ENCODE results near the gene DNAJB14. TPM values are rescaled to one million over a fixed set of nuclear protein-coding genes. Genes with fewer than 3 reads are reported as not detected.

DNAJB14 gene
- total and polyA plus RNA-seq, 2 donors (not counting 3 experiments of a cell fraction or from before 2014, with no cell fraction given) = 9.2 to 56.7 TPM

DNA sequence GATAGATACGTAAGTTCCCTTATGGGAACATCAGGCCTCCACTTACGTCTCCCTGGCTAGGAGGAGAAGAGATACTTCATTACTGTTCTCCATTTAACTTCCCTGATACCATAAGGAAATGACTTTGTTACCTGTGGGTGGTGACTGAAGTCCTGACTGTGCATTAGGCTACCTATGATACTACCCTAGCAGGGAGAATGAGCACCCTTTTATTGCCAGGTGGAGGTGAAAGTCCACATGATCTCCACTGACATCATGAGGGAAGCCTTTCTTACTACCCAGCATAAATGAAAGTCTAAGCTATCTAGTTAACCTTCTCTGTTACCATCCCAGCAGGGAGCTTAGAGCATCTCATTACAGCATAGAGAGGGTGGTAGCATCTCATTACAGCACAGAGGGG lies 27.8 kb downstream of the DNAJB14 start:
- H3K9me3 ChIP-seq (replicated peaks; ENCODE audit: control insufficient read depth, insufficient read depth, low read length) = no peaks in the 10 kb centered on the region
- ChIA-PET CTCF (interaction anchor here (0.8 kb wide), 1 partner anchor 21 kb away, joined by 3 read pairs; no protein-coding TSS in a partner anchor), POLR2A (no interaction called here)
- no peaks in the 10 kb centered on the region for H4K20me1 ChIP-seq (replicated peaks; ENCODE audit: control insufficient read depth, extremely low read depth, insufficient read depth, low read length)
- dilution Hi-C loops (cut with MboI; ENCODE audit: extremely low pct_ligation_motif_present, low sequenced_read_pairs) (no loop called here), intact Hi-C loops (cut with micrococcal nuclease) (no loop called here)
- FAIRE-seq (no peak), DNase-seq (ENCODE audit: low read depth, low spot score) (no peak)
- TF ChIP-seq CTCF (IDR thresholded peaks at IDR 0.05; ENCODE audit: extremely low read depth in 1 of 2, insufficient read depth in 1 of 2, low read depth in 1 of 2, low read length in 2 of 2) (no peak), FOS (IDR thresholded peaks at IDR 0.05; ENCODE audit: borderline replicate concordance, insufficient read depth, low read length) (no peak)
- no peaks in the 10 kb centered on the region for H3K9me1 ChIP-seq (replicated peaks; ENCODE audit: control insufficient read depth, extremely low read depth, insufficient read depth, low read length)
- no peak overlapping the region for H3K27ac ChIP-seq (ENCODE audit: insufficient read depth, low read depth, low read length)
- H3K4me2 ChIP-seq (ENCODE audit: insufficient read depth, low read length) = no peak overlapping the region
- H3K9ac ChIP-seq (replicated peaks; ENCODE audit: extremely low read depth, insufficient read depth, low read length) = no peak overlapping the region
- no peak overlapping the region for H2AFZ ChIP-seq (ENCODE audit: low read depth, low read length)
- BruUV-seq (replicated peaks) = no TSS peak
- H3K36me3 ChIP-seq (ENCODE audit: control insufficient read depth in 2 of 2, extremely low read depth in 1 of 2, insufficient read depth in 2 of 2, low read length in 2 of 2) = peaks cover 2 to 5% of the 10 kb centered on the region in 2 experiments
- no peak overlapping the region for H3K4me3 ChIP-seq (replicated peaks in 1 of 3; ENCODE audit: insufficient read depth in 1 of 3, low read depth in 1 of 3, low read length in 3 of 3)
- no peaks in the 10 kb centered on the region for H3K27me3 ChIP-seq (ENCODE audit: control insufficient read depth in 2 of 2, insufficient read depth in 2 of 2, low read length in 2 of 2)
- no peaks in the 10 kb centered on the region for H3K4me1 ChIP-seq (ENCODE audit: control insufficient read depth, extremely low read depth, insufficient read depth, low read length)
- H3K79me2 ChIP-seq (ENCODE audit: control insufficient read depth, insufficient read depth, low read length) = no peaks in the 10 kb centered on the region

- no peaks in the 10 kb centered on the region for H3K79me2 ChIP-seq (ENCODE audit: control insufficient read depth, insufficient read depth, low read length)
- H3K9me1 ChIP-seq (replicated peaks; ENCODE audit: control insufficient read depth, extremely low read depth, insufficient read depth, low read length) = no peaks in the 10 kb centered on the region
- no peak overlapping the region for H3K9ac ChIP-seq (replicated peaks; ENCODE audit: extremely low read depth, insufficient read depth, low read length)
- no peaks in the 10 kb centered on the region for H3K9me3 ChIP-seq (replicated peaks; ENCODE audit: control insufficient read depth, insufficient read depth, low read length)
- H4K20me1 ChIP-seq (replicated peaks; ENCODE audit: control insufficient read depth, extremely low read depth, insufficient read depth, low read length) = no peaks in the 10 kb centered on the region
- no peak overlapping the region for H3K4me3 ChIP-seq (replicated peaks in 1 of 3; ENCODE audit: insufficient read depth in 1 of 3, low read depth in 1 of 3, low read length in 3 of 3)
- DNase-seq (ENCODE audit: low read depth, low spot score) = no peak
- dilution Hi-C loops (cut with MboI; ENCODE audit: extremely low pct_ligation_motif_present, low sequenced_read_pairs) (no loop called here), intact Hi-C loops (cut with micrococcal nuclease) (no loop called here)
- POLR2A ChIA-PET = no interaction called here
- FAIRE-seq = no peak
- BruUV-seq (replicated peaks) = no TSS peak
- no peaks in the 10 kb centered on the region for H3K4me1 ChIP-seq (ENCODE audit: control insufficient read depth, extremely low read depth, insufficient read depth, low read length)
- no peak for TF ChIP-seq JUN (IDR thresholded peaks at IDR 0.05; ENCODE audit: borderline replicate concordance, insufficient read depth, insufficient read length, low read depth)
- TF ChIP-seq EZH2 (IDR thresholded peaks at IDR 0.05; ENCODE audit: borderline replicate concordance, low read depth, low read length, severe bottlenecking) = no peak
- no peak for TF ChIP-seq MYC (IDR thresholded peaks at IDR 0.05; ENCODE audit: low read depth, low read length)
- TF ChIP-seq FOS (IDR thresholded peaks at IDR 0.05; ENCODE audit: borderline replicate concordance, insufficient read depth, low read length) = no peak
- TF ChIP-seq CTCF (IDR thresholded peaks at IDR 0.05; ENCODE audit: extremely low read depth in 1 of 2, insufficient read depth in 1 of 2, low read depth in 1 of 2, low read length in 2 of 2) = no peak
- TF ChIP-seq POLR2A (IDR thresholded peaks at IDR 0.05; ENCODE audit: low read depth, low read length) = no peak
- TF ChIP-seq POLR2AphosphoS5 (IDR thresholded peaks at IDR 0.05; ENCODE audit: insufficient read depth, low read depth, low read length) = no peak
- TF ChIP-seq GATA2 (IDR thresholded peaks at IDR 0.05; ENCODE audit: insufficient read depth, insufficient read length, low read depth, low read length) = no peak
- TF ChIP-seq MAX (IDR thresholded peaks at IDR 0.05; ENCODE audit: insufficient read depth, insufficient read length) = no peak
- peaks cover 2 to 5% of the 10 kb centered on the region in 2 experiments for H3K36me3 ChIP-seq (ENCODE audit: control insufficient read depth in 2 of 2, extremely low read depth in 1 of 2, insufficient read depth in 2 of 2, low read length in 2 of 2)
- H3K27ac ChIP-seq (ENCODE audit: insufficient read depth, low read depth, low read length) = no peak overlapping the region
- CTCF ChIA-PET = interaction anchor here (0.8 kb wide), 1 partner anchor 19 kb away, joined by 3 read pairs; no protein-coding TSS in a partner anchor
- no peaks in the 10 kb centered on the region for H3K27me3 ChIP-seq (ENCODE audit: control insufficient read depth in 2 of 2, insufficient read depth in 2 of 2, low read length in 2 of 2)
- H2AFZ ChIP-seq (ENCODE audit: low read depth, low read length) = no peak overlapping the region
- no peak overlapping the region for H3K4me2 ChIP-seq (ENCODE audit: insufficient read depth, low read length)
Measured at GRCh38 chr4:99917575-99917974, 28.8 kb downstream of the DNAJB14 start.

Data from endothelial cell of umbilical vein (primary cell).